K562 (cell line): ENCODE measurements around the gene NAA15. TPM values are rescaled to one million over a fixed set of nuclear protein-coding genes. Genes with fewer than 3 reads are reported as not detected.

Experiments used
- C11orf30 ChIP-seq: fragments of 450-650 bp; IDR thresholded peaks from 2 replicates; pipeline ENCODE4 v1.6.1; 2016; ENCODE audit warnings: low read depth, mild to moderate bottlenecking
- DPF2 ChIP-seq: fragments of 450-650 bp; IDR thresholded peaks from 2 replicates; pipeline ENCODE4 v1.6.1; 2016
- ELF2 ChIP-seq: fragments of 250-450 bp; sonication (Bioruptor Pico); IDR thresholded peaks from 2 replicates; pipeline ENCODE4 v1.5.0; 2021; ENCODE audit warnings: mild to moderate bottlenecking
- HEY1 ChIP-seq: fragments of 250-450 bp; sonication (Bioruptor Pico); IDR thresholded peaks from 2 replicates; pipeline ENCODE4 v1.5.0; 2020; ENCODE audit warnings: mild to moderate bottlenecking, moderate library complexity, borderline replicate concordance
- RAD51 ChIP-seq: fragments of 450-650 bp; IDR thresholded peaks from 2 replicates; pipeline ENCODE4 v1.7.1; 2016; ENCODE audit warnings: low read depth, mild to moderate bottlenecking, borderline replicate concordance
- RBM39 ChIP-seq: fragments of 200-400 bp; formaldehyde crosslinking; optimal IDR thresholded peaks from 2 replicates; pipeline ENCODE3; 2018; ENCODE audit warnings: low read depth, low read length
- SRSF1 ChIP-seq: fragments of 200-400 bp; formaldehyde crosslinking; IDR thresholded peaks from 2 replicates; pipeline ENCODE4 v1.6.1; 2017; ENCODE audit warnings: mild to moderate bottlenecking, low read depth, low read length, moderate library complexity
- ZBTB17 ChIP-seq: fragments of 450-650 bp; formaldehyde crosslinking; IDR thresholded peaks from 2 replicates; pipeline ENCODE4 v1.4.0; 2020; ENCODE audit warnings: mild to moderate bottlenecking
- ZC3H4 ChIP-seq: sonication (generic); formaldehyde crosslinking; IDR thresholded peaks from 2 replicates; pipeline ENCODE4 v1.9.0; 2021; ENCODE audit warnings: missing genetic modification reagents, borderline replicate concordance
- ZNF57 ChIP-seq: fragments of 450-650 bp; formaldehyde crosslinking; IDR thresholded peaks from 2 replicates; pipeline ENCODE4 v1.4.0; 2020; ENCODE audit warnings: mild to moderate bottlenecking, moderate library complexity
- polyA plus RNA-seq, 8 experiments: library from polyadenylated mRNA; depleted of rRNA in 4 of 8; stranded (reverse) in 5 of 8; unstranded in 3 of 8; fragments of >200 nt; fragmentation: Nextera tagmentation in 2 of 8; fragmentation: Illumina TruSeq in 1 of 8; extraction: Ambion mirVana in 2 of 8; extraction: Trizol in 1 of 8; gene quantifications; 2 replicates each; pipeline versions ENCODE4 v1.2.1 to v1.2.3, GENCODE V29; 2011 to 2014; ENCODE audit warnings: inconsistent platforms in 1 of 8, missing spikeins in 1 of 8
- total RNA-seq, 7 experiments: library from RNA; depleted of rRNA in 6 of 7; stranded (reverse); fragments of >200 nt in 6 of 7; fragmentation: Illumina TruSeq in 2 of 7; extraction: Trizol in 2 of 7; gene quantifications; 2 replicates each; pipeline versions ENCODE4 v1.2.1 to v1.2.3, GENCODE V29; 2011 to 2021; ENCODE audit warnings: low replicate concordance in 1 of 7
- TF ChIP-seq, protein P1 (sequence below), 3 experiments: IDR thresholded peaks in 2 of 3; conservative IDR thresholded peaks in 1 of 3; 2 replicates each; pipeline ENCODE4 v1.5.1; 2011 to 2012; ENCODE audit warnings: low read length in 3 of 3, mild to moderate bottlenecking in 3 of 3, control low read depth in 2 of 3, improper control_type of control experiment in 1 of 3, inconsistent platforms in 1 of 3, low read depth in 1 of 3, mixed read lengths in 1 of 3, moderate library complexity in 1 of 3; ENCODE audit not compliant: insufficient read depth in 2 of 3
- TF ChIP-seq, protein P2 (sequence below): IDR thresholded peaks from 2 replicates; pipeline ENCODE4 v1.6.1; 2014; ENCODE audit warnings: antibody characterized with exemption
- TF ChIP-seq, protein P3 (sequence below): sonication (generic); formaldehyde crosslinking; IDR thresholded peaks from 2 replicates; pipeline ENCODE4 v1.9.0; 2022; ENCODE audit warnings: mild to moderate bottlenecking, missing genetic modification reagents
- TF ChIP-seq, protein P4 (sequence below): fragments of 450-650 bp; IDR thresholded peaks from 2 replicates; pipeline ENCODE4 v1.6.1; 2017; ENCODE audit warnings: antibody characterized with exemption, mild to moderate bottlenecking

The NAA15 gene
- total and polyA plus RNA-seq, 9 of the 15 experiments (the other 6 are each of a cell fraction or from before 2014, with no cell fraction given) = 37.8 to 117 (median 63.2) TPM

DNA sequence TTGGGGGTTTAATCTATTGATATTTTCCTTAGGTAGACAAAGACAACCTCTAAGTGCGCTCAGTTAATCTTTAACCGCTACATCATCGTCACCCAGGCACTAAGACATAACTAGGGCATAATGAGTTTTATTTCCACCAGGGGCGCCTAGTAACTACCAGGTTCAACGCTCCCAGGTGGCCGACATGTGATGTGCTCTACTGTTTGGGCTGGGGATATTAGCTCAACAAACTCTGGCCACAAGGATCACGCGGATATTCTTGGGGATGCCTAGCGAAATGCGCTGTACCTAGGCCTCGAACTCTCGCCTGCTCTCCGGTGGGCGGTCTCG lies 151.7 kb downstream of the NAA15 start (continued):
- TF ChIP-seq, protein P1, sequence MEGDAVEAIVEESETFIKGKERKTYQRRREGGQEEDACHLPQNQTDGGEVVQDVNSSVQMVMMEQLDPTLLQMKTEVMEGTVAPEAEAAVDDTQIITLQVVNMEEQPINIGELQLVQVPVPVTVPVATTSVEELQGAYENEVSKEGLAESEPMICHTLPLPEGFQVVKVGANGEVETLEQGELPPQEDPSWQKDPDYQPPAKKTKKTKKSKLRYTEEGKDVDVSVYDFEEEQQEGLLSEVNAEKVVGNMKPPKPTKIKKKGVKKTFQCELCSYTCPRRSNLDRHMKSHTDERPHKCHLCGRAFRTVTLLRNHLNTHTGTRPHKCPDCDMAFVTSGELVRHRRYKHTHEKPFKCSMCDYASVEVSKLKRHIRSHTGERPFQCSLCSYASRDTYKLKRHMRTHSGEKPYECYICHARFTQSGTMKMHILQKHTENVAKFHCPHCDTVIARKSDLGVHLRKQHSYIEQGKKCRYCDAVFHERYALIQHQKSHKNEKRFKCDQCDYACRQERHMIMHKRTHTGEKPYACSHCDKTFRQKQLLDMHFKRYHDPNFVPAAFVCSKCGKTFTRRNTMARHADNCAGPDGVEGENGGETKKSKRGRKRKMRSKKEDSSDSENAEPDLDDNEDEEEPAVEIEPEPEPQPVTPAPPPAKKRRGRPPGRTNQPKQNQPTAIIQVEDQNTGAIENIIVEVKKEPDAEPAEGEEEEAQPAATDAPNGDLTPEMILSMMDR (IDR thresholded peaks at IDR 0.05 in 2 of 3, conservative IDR thresholded peaks at IDR 0.05 in 1 of 3; ENCODE audit: insufficient read depth in 2 of 3, low read depth in 1 of 3, low read length in 3 of 3) = peak; percentile 57 to 75 (median 75)
- TF ChIP-seq, protein P2, sequence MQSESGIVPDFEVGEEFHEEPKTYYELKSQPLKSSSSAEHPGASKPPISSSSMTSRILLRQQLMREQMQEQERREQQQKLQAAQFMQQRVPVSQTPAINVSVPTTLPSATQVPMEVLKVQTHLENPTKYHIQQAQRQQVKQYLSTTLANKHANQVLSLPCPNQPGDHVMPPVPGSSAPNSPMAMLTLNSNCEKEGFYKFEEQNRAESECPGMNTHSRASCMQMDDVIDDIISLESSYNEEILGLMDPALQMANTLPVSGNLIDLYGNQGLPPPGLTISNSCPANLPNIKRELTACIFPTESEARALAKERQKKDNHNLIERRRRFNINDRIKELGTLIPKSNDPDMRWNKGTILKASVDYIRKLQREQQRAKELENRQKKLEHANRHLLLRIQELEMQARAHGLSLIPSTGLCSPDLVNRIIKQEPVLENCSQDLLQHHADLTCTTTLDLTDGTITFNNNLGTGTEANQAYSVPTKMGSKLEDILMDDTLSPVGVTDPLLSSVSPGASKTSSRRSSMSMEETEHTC = peak; percentile 40
- 0 out of 2 replicates have a peak, but pooled peaks have one; percentile 4 for TF ChIP-seq C11orf30
- TF ChIP-seq RBM39 = peak; percentile 39
- no peak for TF ChIP-seq HEY1
- TF ChIP-seq, protein P3, sequence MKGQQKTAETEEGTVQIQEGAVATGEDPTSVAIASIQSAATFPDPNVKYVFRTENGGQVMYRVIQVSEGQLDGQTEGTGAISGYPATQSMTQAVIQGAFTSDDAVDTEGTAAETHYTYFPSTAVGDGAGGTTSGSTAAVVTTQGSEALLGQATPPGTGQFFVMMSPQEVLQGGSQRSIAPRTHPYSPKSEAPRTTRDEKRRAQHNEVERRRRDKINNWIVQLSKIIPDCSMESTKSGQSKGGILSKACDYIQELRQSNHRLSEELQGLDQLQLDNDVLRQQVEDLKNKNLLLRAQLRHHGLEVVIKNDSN = peak; percentile 77
- no peak for TF ChIP-seq ZNF57 (CRISPR knock-in tag)
- TF ChIP-seq ELF2 (CRISPR knock-in tag) = no peak
- TF ChIP-seq ZBTB17 (CRISPR knock-in tag) = peak; percentile 91; the same call in 1 of the 2 replicates
- no peak for TF ChIP-seq SRSF1
- peak; percentile 48 for TF ChIP-seq DPF2
- TF ChIP-seq ZC3H4 (CRISPR knock-in tag) = 0 out of 2 replicates have a peak, but pooled peaks have one; percentile 19
- peak; percentile 31; the same call in 1 of the 2 replicates for TF ChIP-seq RAD51
- TF ChIP-seq, protein P4, sequence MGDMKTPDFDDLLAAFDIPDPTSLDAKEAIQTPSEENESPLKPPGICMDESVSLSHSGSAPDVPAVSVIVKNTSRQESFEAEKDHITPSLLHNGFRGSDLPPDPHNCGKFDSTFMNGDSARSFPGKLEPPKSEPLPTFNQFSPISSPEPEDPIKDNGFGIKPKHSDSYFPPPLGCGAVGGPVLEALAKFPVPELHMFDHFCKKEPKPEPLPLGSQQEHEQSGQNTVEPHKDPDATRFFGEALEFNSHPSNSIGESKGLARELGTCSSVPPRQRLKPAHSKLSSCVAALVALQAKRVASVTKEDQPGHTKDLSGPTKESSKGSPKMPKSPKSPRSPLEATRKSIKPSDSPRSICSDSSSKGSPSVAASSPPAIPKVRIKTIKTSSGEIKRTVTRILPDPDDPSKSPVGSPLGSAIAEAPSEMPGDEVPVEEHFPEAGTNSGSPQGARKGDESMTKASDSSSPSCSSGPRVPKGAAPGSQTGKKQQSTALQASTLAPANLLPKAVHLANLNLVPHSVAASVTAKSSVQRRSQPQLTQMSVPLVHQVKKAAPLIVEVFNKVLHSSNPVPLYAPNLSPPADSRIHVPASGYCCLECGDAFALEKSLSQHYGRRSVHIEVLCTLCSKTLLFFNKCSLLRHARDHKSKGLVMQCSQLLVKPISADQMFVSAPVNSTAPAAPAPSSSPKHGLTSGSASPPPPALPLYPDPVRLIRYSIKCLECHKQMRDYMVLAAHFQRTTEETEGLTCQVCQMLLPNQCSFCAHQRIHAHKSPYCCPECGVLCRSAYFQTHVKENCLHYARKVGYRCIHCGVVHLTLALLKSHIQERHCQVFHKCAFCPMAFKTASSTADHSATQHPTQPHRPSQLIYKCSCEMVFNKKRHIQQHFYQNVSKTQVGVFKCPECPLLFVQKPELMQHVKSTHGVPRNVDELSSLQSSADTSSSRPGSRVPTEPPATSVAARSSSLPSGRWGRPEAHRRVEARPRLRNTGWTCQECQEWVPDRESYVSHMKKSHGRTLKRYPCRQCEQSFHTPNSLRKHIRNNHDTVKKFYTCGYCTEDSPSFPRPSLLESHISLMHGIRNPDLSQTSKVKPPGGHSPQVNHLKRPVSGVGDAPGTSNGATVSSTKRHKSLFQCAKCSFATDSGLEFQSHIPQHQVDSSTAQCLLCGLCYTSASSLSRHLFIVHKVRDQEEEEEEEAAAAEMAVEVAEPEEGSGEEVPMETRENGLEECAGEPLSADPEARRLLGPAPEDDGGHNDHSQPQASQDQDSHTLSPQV = peak; percentile 73
